Measurements from ENCODE around the gene LIMK2. TPM values are rescaled to one million over a fixed set of nuclear protein-coding genes. Genes with fewer than 3 reads are reported as not detected.

The LIMK2 gene
- total RNA-seq, 1 donor from 2014 or later = 8.0 TPM

- no peak overlapping the region for H3K4me3 ChIP-seq
- no peaks in the 10 kb centered on the region for H3K27me3 ChIP-seq (ENCODE audit: low read depth)
- intact Hi-C loops (cut with micrococcal nuclease) = no loop called here
- H3K9me3 ChIP-seq (replicated peaks) = no peaks in the 10 kb centered on the region
- no peak for TF ChIP-seq CTCF (IDR thresholded peaks at IDR 0.05; ENCODE audit: borderline replicate concordance)
- peak; percentile 57 for DNase-seq
- H3K36me3 ChIP-seq = peaks cover 34% of the 10 kb centered on the region
- H3K4me1 ChIP-seq = peaks cover 51% of the 10 kb centered on the region
- H3K27ac ChIP-seq (replicated peaks) = peak overlapping the region; percentile 68
Observed at GRCh38 chr22:31206896-31207687, 5.0 kb upstream of the LIMK2 start.

- no peaks in the 10 kb centered on the region for H3K9me3 ChIP-seq (replicated peaks)
- peaks cover 16% of the 10 kb centered on the region for H3K36me3 ChIP-seq
- peak; percentile 34 for DNase-seq
- peak overlapping the region; percentile 93 for H3K4me3 ChIP-seq
- H3K27ac ChIP-seq (replicated peaks) = peak overlapping the region; percentile 90
- intact Hi-C loops (cut with micrococcal nuclease) = no loop called here
- H3K27me3 ChIP-seq (ENCODE audit: low read depth) = no peaks in the 10 kb centered on the region
- no peak for TF ChIP-seq CTCF (IDR thresholded peaks at IDR 0.05; ENCODE audit: borderline replicate concordance)
- peaks cover 63% of the 10 kb centered on the region for H3K4me1 ChIP-seq
Observed at GRCh38 chr22:31210556-31211421, 1.3 kb upstream of the LIMK2 start.

- Histone ChIP-seq H3K27me3 (ENCODE audit: low read depth) (no peaks in the 10 kb centered on the region), H3K4me1 (peaks cover 61% of the 10 kb centered on the region), H3K4me3 (peak overlapping the region; percentile 93), H3K9me3 (replicated peaks) (no peaks in the 10 kb centered on the region), H3K36me3 (peaks cover 14% of the 10 kb centered on the region), H3K27ac (replicated peaks) (peak overlapping the region; percentile 90)
- no peak for TF ChIP-seq CTCF (IDR thresholded peaks at IDR 0.05; ENCODE audit: borderline replicate concordance)
- DNase-seq = no peak
- intact Hi-C loops (cut with micrococcal nuclease) = no loop called here
Observed at GRCh38 chr22:31211482-31211861, 626 bp upstream of the LIMK2 start.

GRCh38 chr22:31212783-31213629, 908 bp downstream of the LIMK2 start:
- intact Hi-C loops (cut with micrococcal nuclease) = no loop called here
- DNase-seq = no peak

More at GRCh38 chr22:31212783-31213629, 908 bp downstream of the LIMK2 start:
- Histone ChIP-seq H3K27me3 (ENCODE audit: low read depth) (no peaks in the 10 kb centered on the region), H3K4me3 (peak overlapping the region; percentile 93), H3K27ac (replicated peaks) (peak overlapping the region; percentile 90), H3K36me3 (peaks cover 14% of the 10 kb centered on the region), H3K9me3 (replicated peaks) (no peaks in the 10 kb centered on the region), H3K4me1 (peaks cover 62% of the 10 kb centered on the region)
- TF ChIP-seq CTCF (IDR thresholded peaks at IDR 0.05; ENCODE audit: borderline replicate concordance) = no peak

Data from left ventricle myocardium inferior (tissue), 1 donor.